ENCODE measurements around the gene CCDC15.
A peak's percentile ranks its signal among the peaks of the same experiment; 100 is the strongest.

The CCDC15 gene

GRCh38 chr11:124953753-124954589, at the start of gene CCDC15:
CCDC15 (plus strand) TSS chr11:124954202; CDS start chr11:124954733, 531 bp downstream.
- peak; percentile 96 to 98 for DNase-seq

GRCh38 chr11:124915541-124916369, 38.2 kb upstream of the CCDC15 start:
- DNase-seq = no peak

- DNase-seq = no peak
Measured at GRCh38 chr11:124916370-124916710, 37.7 kb upstream of the CCDC15 start.

- peak; percentile 83 to 91 for DNase-seq
Measured at GRCh38 chr11:124917115-124917637, 36.8 kb upstream of the CCDC15 start.

GRCh38 chr11:124918950-124919349, 35.1 kb upstream of the CCDC15 start, which contains the start of gene HEPN1:
HEPN1 (plus strand) TSS chr11:124919250.
- DNase-seq = no peak

- peak; percentile 81 to 91 for DNase-seq
Measured at GRCh38 chr11:124919898-124920297, 34.1 kb upstream of the CCDC15 start.

GRCh38 chr11:124920356-124920755, 33.6 kb upstream of the CCDC15 start:
- peak in 1 of 2 experiments; percentile 52 for DNase-seq

- DNase-seq = peak; percentile 51 to 82
Measured at GRCh38 chr11:124920870-124921609, 33.0 kb upstream of the CCDC15 start.

GRCh38 chr11:124922831-124923230, 31.2 kb upstream of the CCDC15 start:
- no peak for DNase-seq

GRCh38 chr11:124923296-124923695, 30.7 kb upstream of the CCDC15 start:
- no peak for DNase-seq

GRCh38 chr11:124928942-124929665, 24.9 kb upstream of the CCDC15 start:
- DNase-seq = no peak

GRCh38 chr11:124930799-124931198, 23.2 kb upstream of the CCDC15 start:
- no peak for DNase-seq

GRCh38 chr11:124934862-124935547, 19.0 kb upstream of the CCDC15 start:
- no peak for DNase-seq

- DNase-seq = no peak
Measured at GRCh38 chr11:124935548-124936514, 18.2 kb upstream of the CCDC15 start, which contains the start of gene HEPACAM. HEPACAM (minus strand) TSS chr11:124936047; CDS start chr11:124936006, 41 bp downstream.

- no peak for DNase-seq
Measured at GRCh38 chr11:124937336-124937935, 16.6 kb upstream of the CCDC15 start.

- no peak for DNase-seq
Measured at GRCh38 chr11:124938206-124938765, 15.7 kb upstream of the CCDC15 start.

- DNase-seq = no peak
Measured at GRCh38 chr11:124938970-124939369, 15.0 kb upstream of the CCDC15 start.

GRCh38 chr11:124941703-124942102, 12.3 kb upstream of the CCDC15 start:
- no peak for DNase-seq

Data from NCI-H524 (cell line).